GM21367 (cell line): ENCODE data around the gene TMEM184B.

Experiments used
- ATAC-seq: cut with Tn5 transposase; IDR thresholded peaks from one replicate; pipeline ENCODE4 v1.9.1; 2021; ENCODE audit not compliant: unreplicated experiment

The TMEM184B gene

DNA sequence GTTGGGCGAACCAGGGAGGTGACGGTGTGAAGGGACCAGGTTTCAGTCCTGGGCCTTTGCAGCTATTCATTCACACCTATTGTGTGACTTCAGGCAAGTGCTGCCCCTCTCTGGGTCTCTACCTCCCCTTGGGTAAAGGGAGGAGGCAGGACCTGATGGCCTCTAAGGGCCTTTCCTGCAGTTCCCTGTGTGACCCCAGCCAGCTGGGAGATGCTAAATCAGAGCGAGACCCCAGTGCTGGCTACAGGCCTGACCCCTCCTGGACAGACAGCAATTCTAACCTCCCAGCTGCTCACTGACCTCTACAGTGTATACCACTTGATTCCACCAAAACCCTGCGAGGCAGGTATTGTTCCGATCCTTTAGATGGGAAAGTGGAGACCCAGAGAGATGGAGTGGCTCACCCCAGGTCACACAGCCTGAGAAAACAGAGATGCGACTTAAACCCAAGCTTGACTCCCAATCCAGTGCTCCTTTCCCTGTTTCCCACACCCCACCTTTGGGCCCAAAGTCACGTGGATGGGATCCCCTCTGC is 64.8 kb downstream of the TMEM184B start:
- ATAC-seq = no peak

GRCh38 chr22:38205261-38206128 is 67.3 kb downstream of the TMEM184B start:
- ATAC-seq = no peak

DNA sequence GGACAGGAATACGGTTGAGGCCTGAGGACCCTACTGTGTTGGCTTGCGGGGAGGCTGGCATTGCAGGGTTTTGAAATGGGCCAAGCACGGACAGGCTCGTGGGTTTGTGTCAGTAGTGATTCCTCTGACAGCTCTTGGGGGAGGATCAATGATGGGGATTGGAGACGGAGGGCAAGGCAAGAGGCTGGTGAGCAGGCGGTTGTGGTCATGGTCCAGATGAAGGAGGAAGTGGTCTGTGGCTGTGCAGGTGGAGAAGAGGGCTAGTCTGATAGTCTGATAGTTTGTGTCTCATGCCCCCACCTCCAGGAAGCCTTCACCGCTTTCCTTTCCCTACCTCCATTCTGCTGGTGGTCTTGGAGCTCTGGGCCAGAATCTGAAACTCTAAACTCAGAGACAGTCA is 68.0 kb downstream of the TMEM184B start:
- no peak for ATAC-seq

DNA sequence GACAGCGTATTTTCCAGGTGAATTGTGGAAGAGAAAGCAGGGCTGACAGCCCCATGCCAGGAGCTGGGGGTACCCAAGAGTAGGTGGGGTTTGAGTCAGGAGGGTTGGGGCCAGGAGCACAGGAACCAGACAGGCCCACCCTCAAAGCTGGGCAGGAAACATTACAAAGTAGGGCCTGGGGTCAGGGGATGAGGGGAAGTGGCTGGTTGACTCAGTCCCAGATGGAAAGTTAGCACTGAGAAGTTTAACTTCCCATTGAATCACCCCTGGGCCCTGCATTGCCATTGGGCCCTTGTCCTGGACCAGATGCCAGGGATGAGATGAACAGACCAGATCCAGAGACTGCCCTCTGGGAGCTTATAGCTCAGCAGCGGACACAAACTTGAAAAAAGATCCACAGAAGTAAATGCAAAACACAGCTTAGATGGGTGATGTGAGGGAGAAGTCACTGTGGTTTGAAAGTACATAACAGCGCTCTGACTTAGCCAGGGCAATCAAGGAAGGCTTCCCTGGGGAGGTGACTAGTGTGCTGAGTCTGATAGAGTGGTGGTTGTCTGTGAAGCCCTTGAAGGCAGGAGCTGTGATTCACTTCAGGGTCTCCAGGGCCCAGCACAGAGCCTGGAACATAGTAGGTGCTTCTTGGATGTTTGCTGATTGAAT is 68.8 kb downstream of the TMEM184B start:
- no peak for ATAC-seq

- ATAC-seq = peak; percentile 17
Observed at GRCh38 chr22:38203090-38203810, 69.6 kb downstream of the TMEM184B start.

DNA sequence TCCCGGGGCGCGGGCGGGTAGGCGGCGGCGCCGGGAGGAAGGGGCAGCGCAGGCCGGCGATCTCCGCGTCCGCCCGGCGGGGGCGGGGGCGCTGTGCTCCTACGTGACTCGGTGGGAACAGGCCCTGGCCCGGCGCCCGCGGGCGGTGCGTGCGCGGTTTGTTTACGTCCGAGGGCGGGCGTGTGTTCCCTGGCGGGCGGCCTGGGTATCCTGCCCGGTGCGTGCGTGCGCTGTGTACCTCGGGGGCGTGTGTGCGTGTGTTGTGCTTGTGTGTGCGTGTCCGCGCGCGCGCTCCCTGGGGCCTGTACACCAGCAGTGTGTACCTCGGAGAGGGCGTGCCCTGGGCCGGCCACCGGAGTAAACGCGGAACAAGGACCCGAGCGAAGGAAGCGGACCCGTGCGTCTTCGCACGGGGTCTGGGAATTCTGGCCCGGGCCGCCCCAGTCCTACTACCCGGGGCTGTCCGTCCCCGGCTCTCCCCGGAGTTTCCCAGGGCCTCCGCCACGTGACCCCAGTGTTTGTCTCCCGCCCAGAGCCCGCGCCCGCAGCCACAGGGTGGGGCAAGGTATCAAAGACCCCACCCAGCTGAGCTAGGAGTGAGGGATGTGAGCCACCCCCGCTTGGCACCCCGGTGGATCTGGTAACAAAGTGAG is 70.2 kb downstream of the TMEM184B start:
- peak; percentile 10 for ATAC-seq

- ATAC-seq = peak; percentile 35
Observed at GRCh38 chr22:38201711-38202436, 70.9 kb downstream of the TMEM184B start, which contains the start of gene MAFF. Gene MAFF (plus strand): TSS chr22:38201994. CDS start chr22:38213854, 11,860 bp downstream.

DNA sequence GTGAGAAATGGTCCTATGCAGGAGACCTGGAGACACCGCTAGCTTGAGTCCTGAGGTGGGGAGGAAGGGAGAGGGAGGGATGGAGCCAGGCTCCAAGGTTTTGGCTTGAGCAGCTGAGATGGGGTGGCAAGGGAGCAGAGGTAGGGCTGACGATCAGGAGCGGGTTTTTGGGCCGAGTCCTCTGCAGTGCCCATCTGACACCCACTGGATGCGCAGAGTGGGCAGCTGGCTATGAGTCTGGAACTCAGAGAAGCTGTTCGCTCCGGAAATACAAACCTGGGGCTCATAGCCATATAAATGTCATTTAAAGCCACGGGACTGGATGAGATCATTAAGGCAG is 71.5 kb downstream of the TMEM184B start:
- no peak for ATAC-seq

DNA sequence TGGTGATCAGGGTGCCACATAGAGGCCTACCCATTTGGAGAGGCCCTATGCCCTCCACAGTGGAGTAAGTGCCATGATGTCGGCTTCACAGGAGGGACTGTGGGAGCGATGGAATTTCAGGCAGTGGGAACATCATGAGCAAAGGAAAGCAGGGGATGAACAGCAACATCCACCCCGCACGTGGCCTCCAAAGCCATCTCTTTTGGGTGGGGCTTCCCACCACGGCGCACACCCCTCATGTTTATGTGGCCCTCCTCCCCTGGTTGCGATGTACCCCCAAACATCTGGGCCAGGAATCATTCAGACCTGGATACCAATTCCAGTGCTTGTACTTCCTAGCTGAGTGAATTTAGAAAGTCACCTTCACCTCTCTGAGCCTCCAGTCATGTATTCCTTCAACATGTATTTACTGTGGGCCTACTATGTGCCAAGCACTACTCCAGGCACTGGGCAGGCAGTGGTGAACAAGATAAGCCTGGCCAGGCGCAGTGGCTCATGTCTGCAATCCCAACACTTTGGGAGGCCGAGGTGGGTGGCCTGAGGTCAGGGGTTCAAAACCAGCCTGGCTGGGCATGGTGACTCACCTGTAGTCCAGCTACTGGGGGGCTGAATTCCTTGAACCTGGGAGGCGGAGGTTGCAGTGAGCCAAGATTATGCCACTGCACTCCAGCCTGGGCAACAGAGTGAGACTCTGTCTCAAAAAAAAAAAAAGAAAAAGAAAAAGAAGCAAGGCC is 72.8 kb downstream of the TMEM184B start:
- ATAC-seq = no peak

DNA sequence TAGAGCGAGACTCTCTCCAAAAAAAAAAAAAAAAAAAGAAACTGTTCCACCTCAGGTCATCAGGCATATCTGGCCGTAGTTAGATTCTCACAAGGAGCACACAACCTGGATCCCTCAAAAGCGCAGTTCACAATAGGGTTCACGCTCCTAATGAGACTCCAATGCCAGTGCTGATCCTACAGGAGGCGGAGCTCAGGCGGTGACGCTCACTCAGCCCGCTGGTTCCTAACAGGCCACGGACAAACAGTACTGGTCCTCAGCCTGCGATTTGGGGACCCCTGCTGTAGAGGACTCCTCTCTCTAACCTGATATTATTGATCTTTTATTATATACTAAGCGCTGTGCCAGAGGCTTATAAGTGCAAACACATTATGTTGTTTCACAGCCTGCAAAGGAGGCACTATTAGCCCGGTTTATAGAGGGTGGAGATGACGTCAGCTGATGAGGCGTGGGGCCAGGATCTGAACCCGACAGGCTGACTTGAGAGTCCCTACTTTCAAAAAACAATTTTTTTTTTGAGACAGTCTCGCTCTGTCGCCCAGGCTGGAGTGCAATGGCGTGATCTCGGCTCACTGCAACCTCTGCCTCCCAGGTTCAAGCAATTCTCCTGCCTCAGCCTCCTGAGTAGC is 75.9 kb downstream of the TMEM184B start:
- no peak for ATAC-seq

DNA sequence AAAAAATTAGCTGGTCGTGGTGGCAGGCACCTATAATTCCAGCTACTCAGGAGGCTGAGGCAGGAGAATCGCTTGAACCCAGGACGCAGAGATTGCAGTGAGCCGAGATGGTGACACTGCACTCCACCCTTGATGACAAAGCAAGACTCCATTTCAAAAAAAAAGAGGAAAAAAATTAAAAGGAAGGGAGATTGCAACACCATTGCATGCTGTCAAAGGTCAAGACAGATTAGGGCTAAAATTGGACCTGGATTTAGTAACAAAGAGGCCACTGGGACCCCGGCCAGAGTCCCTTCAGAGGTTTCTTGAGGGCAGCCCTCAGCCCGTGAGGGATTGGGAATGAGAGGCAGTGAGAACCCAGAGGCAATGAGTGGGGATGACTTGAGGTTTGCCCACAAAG is 79.2 kb downstream of the TMEM184B start:
- no peak for ATAC-seq

DNA sequence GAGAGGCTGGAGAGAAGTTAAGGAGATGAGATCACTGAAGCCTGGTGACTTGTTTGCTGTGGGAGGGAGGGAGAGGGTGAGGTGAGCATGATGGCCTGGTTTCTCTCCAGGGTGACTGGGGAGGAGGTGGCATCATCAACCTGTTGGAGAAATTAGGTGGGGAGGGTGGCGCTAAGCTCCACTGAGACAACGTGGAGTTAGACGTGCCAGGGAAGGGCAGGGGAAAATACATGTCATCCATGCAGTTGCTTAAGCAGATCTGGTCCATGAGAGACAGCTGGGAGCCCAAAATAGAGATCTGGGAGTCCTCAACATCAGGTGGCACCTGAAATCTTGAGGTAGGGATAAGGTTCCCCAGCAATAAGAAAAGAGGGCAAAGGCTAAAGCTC is 80.3 kb downstream of the TMEM184B start:
- ATAC-seq = no peak

- ATAC-seq = no peak
Observed at GRCh38 chr22:38191731-38192474, 80.9 kb downstream of the TMEM184B start.

DNA sequence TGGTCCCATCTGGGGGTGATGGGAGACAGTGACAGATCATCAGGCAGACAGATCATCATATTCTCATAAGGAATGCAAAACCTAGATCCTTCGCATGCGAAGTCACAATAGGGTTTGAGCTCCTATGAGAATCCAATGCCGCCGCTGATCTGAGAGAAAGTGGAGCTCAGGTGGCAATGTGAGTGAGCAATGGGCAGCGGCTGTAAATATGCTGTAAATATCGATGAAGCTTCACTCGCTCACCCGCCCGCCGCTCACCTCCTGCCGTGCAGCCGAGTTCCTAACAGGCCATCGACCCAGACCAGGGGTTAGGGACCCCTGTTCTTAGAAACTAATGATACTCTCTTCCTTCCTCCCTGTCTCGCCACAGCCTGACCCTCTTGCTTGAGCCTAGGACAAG is 81.8 kb downstream of the TMEM184B start:
- ATAC-seq = no peak

DNA sequence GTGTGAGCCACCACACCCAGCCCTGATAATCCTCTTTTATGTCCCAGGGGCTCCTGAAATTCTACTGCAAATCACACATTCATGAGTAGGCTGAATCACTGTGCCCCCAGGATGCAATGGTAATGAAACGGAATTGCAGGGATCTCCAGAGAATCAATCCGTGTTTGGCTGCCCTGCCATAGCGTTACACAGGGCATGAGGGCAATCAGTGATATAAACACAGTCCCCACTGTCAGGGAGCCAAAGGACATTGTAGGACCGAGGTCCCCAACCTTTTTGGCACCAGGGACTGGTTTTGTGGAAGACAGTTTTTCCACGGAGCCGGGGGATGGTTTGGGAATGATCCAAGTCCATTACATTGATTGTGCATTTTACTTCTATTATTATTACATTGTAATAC is 82.2 kb downstream of the TMEM184B start:
- ATAC-seq = no peak

DNA sequence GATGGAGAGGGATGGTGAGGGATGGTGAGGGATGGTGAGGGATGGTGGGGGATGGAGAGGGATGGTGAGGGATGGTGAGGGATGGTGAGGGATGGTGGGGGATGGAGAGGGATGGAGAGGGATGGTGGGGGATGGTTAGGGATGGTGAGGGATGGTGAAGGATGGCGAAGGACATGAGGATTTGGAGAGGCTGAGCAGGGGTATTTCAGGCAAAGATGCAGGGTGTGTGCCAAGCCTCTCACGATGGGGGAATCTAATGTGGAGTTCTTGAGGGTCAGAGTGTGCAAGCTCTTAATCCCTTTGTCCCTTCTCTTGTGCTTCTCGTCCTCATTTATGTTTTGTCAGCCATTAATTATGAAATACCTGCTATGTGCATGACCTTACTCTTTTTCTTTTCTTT is 83.7 kb downstream of the TMEM184B start:
- ATAC-seq = no peak

- no peak for ATAC-seq
Observed at GRCh38 chr22:38187413-38188212, 85.2 kb downstream of the TMEM184B start.

DNA sequence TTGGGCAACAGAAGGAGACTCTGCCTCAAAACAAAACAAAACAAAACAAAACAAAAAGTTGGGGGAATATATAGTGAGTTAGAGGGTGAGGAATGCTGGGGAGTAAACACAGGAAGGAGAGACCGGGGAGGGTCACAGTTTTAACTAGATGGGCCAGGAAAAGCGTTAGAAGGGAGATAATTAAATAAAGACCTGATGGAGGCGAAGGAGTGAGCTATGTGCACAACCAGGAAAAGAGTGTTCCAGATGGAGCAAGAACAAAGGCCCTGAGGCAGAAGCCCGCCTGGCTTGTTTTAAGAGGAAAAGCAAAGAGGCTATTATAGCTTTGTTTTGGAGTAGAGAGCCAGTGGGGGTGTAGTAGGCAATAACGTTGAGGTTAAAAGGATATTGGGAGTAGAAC is 86.4 kb downstream of the TMEM184B start:
- ATAC-seq = no peak
